ENCODE measurements around the gene ANKRD16. TPM values are rescaled to one million over a fixed set of nuclear protein-coding genes. Genes with fewer than 3 reads are reported as not detected.

Gene ANKRD16
- total RNA-seq, 1 donor from 2014 or later = 4.6 TPM

- H3K36me3 ChIP-seq = peaks cover 22% of the 10 kb centered on the region
- no peaks in the 10 kb centered on the region for H3K27me3 ChIP-seq
- no peak overlapping the region for H3K4me3 ChIP-seq
- H3K4me1 ChIP-seq = peaks cover 16% of the 10 kb centered on the region
- TF ChIP-seq, protein P1, sequence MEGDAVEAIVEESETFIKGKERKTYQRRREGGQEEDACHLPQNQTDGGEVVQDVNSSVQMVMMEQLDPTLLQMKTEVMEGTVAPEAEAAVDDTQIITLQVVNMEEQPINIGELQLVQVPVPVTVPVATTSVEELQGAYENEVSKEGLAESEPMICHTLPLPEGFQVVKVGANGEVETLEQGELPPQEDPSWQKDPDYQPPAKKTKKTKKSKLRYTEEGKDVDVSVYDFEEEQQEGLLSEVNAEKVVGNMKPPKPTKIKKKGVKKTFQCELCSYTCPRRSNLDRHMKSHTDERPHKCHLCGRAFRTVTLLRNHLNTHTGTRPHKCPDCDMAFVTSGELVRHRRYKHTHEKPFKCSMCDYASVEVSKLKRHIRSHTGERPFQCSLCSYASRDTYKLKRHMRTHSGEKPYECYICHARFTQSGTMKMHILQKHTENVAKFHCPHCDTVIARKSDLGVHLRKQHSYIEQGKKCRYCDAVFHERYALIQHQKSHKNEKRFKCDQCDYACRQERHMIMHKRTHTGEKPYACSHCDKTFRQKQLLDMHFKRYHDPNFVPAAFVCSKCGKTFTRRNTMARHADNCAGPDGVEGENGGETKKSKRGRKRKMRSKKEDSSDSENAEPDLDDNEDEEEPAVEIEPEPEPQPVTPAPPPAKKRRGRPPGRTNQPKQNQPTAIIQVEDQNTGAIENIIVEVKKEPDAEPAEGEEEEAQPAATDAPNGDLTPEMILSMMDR (IDR thresholded peaks at IDR 0.05) = no peak
- H3K27ac ChIP-seq = no peak overlapping the region
- ATAC-seq = no peak
- DNase-seq = no peak
- intact Hi-C loops (cut with DNase I) = no loop called here
- H3K9me3 ChIP-seq = no peaks in the 10 kb centered on the region
These were observed 6.7 kb upstream of the ANKRD16 start for GRCh38 chr10:5896208-5897052.

DNA sequence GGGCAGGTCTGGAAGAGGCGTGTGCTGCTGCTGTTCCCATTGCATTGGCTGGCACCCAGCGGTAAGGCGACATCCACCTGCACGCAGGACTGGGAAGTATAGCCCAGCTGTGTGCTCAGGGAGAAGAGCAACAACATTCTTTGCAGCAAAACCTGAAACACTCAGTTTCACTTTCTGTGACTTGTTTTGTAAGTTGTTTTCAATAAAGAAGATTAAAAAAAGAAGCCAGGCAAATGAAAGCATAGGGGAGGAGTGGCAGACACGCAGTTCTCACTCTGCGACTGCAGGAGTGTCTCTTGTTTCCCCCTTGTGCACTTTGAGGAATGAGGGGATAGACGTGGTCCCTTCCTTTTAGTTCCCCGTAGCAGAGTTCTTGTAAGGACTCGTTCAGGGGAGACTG lies 6.1 kb upstream of the ANKRD16 start:
- no peak overlapping the region for H3K4me3 ChIP-seq
- H3K27ac ChIP-seq = no peak overlapping the region
- peaks cover 22% of the 10 kb centered on the region for H3K4me1 ChIP-seq
- intact Hi-C loops (cut with DNase I) = no loop called here
- no peaks in the 10 kb centered on the region for H3K9me3 ChIP-seq
- peaks cover 22% of the 10 kb centered on the region for H3K36me3 ChIP-seq
- no peak for ATAC-seq
- no peaks in the 10 kb centered on the region for H3K27me3 ChIP-seq
- no peak for DNase-seq
- TF ChIP-seq, protein P1 (IDR thresholded peaks at IDR 0.05) = no peak

DNA sequence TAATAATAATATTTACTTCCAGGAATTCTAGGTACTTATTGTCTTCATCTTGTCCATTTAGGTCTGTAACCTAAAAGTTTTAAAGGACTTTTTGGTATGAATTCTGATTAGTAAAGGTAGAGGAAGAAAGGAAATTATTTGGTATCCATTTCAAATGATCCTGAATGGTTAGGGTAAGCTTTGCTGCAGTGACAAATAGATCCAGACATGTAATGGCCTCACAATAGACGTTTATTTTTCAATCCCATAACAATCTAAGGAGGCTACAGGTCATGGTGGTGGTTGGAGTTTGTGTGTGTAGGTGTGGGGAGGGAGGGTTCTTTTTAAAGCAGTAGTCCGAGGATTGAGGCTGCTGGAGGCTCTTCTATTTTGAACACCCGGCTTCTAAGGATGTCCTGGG lies 5.7 kb upstream of the ANKRD16 start:
- Histone ChIP-seq H3K4me3 (no peak overlapping the region), H3K9me3 (no peaks in the 10 kb centered on the region), H3K27me3 (no peaks in the 10 kb centered on the region), H3K36me3 (peaks cover 22% of the 10 kb centered on the region), H3K27ac (no peak overlapping the region), H3K4me1 (peaks cover 23% of the 10 kb centered on the region)
- ATAC-seq (no peak), DNase-seq (no peak)
- TF ChIP-seq, protein P1 (IDR thresholded peaks at IDR 0.05) = no peak
- intact Hi-C loops (cut with DNase I) = no loop called here

DNA sequence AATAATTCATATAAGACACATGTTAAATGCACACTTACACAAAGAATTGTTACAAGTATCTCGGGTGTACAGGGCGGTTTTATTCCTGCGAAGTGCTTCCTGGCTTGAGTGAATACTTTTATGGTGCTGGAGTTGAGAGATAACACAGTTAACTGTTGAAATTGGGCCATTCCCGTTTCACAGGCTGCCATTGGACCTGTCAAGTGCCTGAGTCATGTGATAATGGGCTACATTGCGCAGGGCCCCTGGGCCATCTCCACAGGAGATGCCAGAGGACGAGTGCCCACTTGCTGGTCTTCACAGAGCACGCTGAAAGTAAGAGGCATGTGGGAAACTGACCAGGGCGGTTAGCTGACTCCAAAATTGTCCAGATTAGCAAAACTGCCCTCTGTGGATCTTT lies 5.2 kb upstream of the ANKRD16 start:
- Histone ChIP-seq H3K4me1 (peaks cover 23% of the 10 kb centered on the region), H3K9me3 (no peaks in the 10 kb centered on the region), H3K4me3 (no peak overlapping the region), H3K27me3 (no peaks in the 10 kb centered on the region), H3K36me3 (peaks cover 22% of the 10 kb centered on the region), H3K27ac (no peak overlapping the region)
- intact Hi-C loops (cut with DNase I) = no loop called here
- DNase-seq = no peak
- TF ChIP-seq, protein P1 (IDR thresholded peaks at IDR 0.05) = no peak
- ATAC-seq = no peak

DNA sequence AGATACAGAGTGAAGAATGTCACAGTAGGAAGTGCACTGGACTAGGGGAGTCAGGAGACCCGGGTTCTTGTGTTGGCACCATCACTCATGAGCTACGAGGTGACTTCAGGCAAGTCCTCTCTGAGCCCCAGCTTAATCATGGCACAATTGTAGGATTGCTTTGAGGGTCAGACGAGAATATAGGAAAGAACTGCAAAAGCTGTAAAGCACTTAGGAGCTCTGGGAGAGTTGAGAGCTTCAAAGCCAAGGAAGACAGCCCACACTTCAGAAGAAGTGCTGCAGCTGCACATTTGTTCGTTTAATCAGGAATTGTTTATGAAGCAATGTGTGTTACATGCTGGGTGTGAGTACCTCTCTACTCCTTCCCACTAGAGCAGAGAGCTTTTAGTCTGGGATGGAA lies 4.7 kb upstream of the ANKRD16 start:
- Histone ChIP-seq H3K27me3 (no peaks in the 10 kb centered on the region), H3K36me3 (peaks cover 22% of the 10 kb centered on the region), H3K27ac (no peak overlapping the region), H3K4me1 (peaks cover 23% of the 10 kb centered on the region), H3K9me3 (no peaks in the 10 kb centered on the region), H3K4me3 (no peak overlapping the region)
- DNase-seq (no peak), ATAC-seq (no peak)
- TF ChIP-seq, protein P1 (IDR thresholded peaks at IDR 0.05) = no peak
- intact Hi-C loops (cut with DNase I) = no loop called here

Data from upper lobe of right lung (tissue), 1 donor.